Glomerular endothelial cell (primary cell): ENCODE results near the gene AVPR2. TPM values are rescaled to one million over a fixed set of nuclear protein-coding genes. Genes with fewer than 3 reads are reported as not detected.

Experiments
- DNase-seq: peaks from one replicate; pipeline ENCODE4 v3.0.0-alpha.2; 2011; ENCODE audit warnings: low read depth, low spot score; ENCODE audit errors: extremely low read depth
- total RNA-seq: library from RNA; depleted of rRNA; stranded (reverse); fragments of >200 nt; gene quantifications from 2 replicates; pipeline ENCODE4 v1.2.3, GENCODE V29; 2015

Gene AVPR2
- not detected in 2 replicates for total RNA-seq

- DNase-seq, result no peak
Measured at GRCh38 chrX:153903991-153904957, at the start of gene AVPR2. Gene AVPR2 (plus strand): TSS chrX:153904673. CDS start chrX:153905146, 473 bp downstream.

- no peak for DNase-seq
Measured at GRCh38 chrX:153854702-153855101, 49.8 kb upstream of the AVPR2 start.

- DNase-seq, result no peak
Measured at GRCh38 chrX:153857348-153857903, 47.0 kb upstream of the AVPR2 start.

GRCh38 chrX:153861151-153861550 lies 43.3 kb upstream of the AVPR2 start:
- DNase-seq, result no peak

GRCh38 chrX:153861733-153862310 lies 42.7 kb upstream of the AVPR2 start:
- no peak for DNase-seq

- no peak for DNase-seq
Measured at GRCh38 chrX:153862369-153863250, 41.9 kb upstream of the AVPR2 start.

- no peak for DNase-seq
Measured at GRCh38 chrX:153863251-153863991, 41.1 kb upstream of the AVPR2 start.

GRCh38 chrX:153864101-153864500 lies 40.4 kb upstream of the AVPR2 start:
- DNase-seq, result no peak

- no peak for DNase-seq
Measured at GRCh38 chrX:153864561-153865320, 39.7 kb upstream of the AVPR2 start.

GRCh38 chrX:153865321-153865580 lies 39.2 kb upstream of the AVPR2 start:
- DNase-seq, result no peak

GRCh38 chrX:153865685-153866084 lies 38.8 kb upstream of the AVPR2 start:
- no peak for DNase-seq

- no peak for DNase-seq
Measured at GRCh38 chrX:153866302-153867019, 38.0 kb upstream of the AVPR2 start.

GRCh38 chrX:153867139-153867538 lies 37.3 kb upstream of the AVPR2 start:
- no peak for DNase-seq

- DNase-seq, result no peak
Measured at GRCh38 chrX:153867671-153868070, 36.8 kb upstream of the AVPR2 start.

GRCh38 chrX:153868576-153869472 lies 35.6 kb upstream of the AVPR2 start:
- DNase-seq, result no peak

- DNase-seq, result no peak
Measured at GRCh38 chrX:153869473-153870287, 34.8 kb upstream of the AVPR2 start.

GRCh38 chrX:153870288-153870690 lies 34.2 kb upstream of the AVPR2 start:
- no peak for DNase-seq
